GM21576 (cell line): ENCODE results near the gene MYH14.
"Not testable (repeated sequence)": the region's sequence is repeated elsewhere in the genome, so short reads cannot be mapped to it uniquely, and the experiment has no call there.

Source experiments
- ATAC-seq: cut with Tn5 transposase; IDR thresholded peaks from one replicate; pipeline ENCODE4 v1.9.1; 2021; ENCODE audit warnings: mild to moderate bottlenecking, moderate library complexity; ENCODE audit not compliant: unreplicated experiment

Gene MYH14

DNA sequence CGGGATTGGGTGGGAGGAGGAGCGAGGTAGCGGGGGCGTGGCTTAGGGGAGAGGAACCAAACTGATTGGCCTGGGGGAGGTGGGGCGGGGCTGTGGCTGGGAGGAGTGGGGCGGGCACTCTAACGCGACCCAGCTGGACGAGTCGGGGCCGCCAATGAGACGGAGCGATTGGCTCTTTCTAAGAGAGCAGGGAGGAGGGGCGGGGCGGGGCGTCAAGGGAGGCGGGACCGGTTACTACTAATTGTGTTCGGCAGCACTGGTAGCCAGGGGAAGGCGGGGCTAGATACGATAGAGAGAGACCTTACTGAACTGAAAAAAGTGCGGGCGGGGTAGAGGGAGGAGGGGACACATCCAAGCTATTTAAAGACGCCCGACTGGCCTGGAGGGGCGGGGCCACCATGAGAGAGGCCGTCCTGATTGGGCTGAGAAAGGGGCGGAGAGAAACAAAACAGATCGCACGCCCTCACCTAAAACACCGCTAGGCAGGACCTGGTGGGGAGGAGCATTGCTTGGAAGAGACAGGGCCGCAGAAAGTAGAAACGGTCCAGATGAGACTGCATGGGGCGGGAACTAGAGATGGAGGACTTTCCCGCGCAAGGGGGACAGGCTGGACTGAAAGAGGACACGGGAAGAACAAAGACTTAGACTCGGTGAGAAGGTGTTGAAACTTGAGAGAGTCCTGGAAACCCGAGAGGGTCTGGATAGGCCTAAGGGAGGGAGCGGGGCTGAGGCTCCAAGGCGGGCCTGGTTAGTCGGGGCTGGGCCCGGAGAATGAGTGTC, 125.9 kb downstream of the MYH14 start, which contains the start of gene KCNC3:
Gene KCNC3, minus strand, starts transcription at position 232 of the 780 bp plus-strand sequence. CDS start 295 bp downstream, outside the sequence.
- ATAC-seq: peak; percentile 48

DNA sequence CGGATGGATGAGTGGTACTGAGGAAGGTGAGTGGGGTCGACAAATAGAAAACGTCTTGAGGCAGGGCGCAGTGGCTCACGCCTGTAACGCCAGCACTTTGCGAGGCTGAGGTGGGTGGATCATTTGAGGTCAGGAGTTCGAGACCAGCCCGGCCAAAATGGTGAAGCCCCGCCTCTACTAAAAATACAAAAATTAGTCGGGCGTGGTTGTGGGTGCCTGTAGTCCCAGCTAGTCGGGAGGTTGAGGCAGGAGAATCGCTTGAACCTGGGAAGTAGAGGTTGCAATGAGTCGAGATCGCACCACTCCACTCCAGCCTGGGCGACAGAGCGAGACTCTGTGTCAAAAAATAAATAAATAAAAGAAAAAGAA, 126.5 kb downstream of the MYH14 start:
- not testable (repeated sequence) for ATAC-seq

DNA sequence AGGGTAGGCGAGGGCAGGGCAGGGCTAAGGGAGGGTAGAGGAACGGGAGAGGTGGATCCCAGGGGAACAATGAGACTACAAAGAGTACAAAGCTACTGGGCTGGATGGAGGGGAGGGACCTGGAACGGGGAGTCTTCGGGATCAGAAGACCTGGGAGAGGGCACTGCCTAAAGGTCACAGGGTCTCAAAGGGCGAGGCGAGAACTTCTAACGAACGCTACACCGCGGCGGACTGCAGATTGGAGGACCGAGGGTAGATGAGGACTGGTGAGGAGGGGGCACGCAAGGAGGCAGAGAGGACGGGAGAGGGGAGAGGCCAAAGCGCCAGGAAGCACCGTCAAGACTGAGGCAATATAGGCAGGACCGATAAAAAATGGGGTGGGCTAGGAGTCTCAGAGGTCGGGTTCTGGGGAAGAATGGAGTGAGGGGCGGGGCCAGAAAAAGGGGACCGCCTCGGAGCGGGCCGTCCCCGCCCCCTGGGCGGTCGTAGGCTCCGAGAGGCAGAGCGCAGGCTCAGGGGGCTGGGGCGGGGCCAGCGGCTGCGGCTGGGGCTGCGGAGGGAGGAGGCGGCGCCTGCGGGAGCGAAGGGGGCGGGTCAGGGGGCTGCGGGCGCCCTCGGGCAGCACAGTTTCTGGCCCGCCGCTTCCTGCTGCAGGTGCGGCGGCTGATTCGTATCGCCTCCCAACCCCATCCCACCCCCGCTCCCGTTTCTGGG, 127.1 kb downstream of the MYH14 start:
- peak; percentile 24 for ATAC-seq

DNA sequence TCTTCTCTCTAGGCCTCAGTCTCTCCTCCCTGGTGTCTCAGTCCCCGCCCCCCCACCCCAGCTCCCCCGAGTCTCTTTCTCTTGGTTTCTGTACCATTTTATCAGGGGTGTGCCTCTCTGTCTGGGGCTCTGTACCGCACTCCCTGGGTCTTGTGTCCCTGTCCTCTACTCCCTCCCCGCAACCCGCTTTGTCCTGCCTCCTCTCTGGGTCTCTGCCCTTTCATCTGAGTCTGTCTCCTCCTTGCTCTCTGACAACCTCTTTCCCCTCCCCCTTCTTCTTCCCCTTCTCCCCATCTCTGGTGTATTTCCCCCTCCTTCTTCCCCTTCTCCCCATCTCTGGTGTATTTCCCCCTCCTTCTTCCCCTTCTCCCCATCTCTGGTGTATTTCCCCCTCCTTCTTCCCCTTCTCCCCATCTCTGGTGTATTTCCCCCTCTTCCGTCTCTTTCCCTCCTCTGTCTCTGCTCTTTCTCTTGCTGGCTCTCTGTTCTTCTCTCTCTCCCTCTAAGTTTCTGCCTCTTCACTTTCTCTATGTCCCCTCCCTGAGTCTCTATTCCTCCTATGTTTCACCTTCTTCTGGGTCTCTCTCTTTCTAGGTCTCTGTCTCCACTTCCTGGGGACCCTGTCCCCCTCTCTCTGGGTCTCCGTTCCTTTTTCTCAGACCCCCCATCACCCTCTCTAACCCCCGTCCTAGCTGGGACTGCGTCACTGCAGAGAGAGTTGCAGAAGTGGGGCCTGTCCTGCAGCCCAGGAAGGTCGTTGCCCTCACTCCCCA, 128.0 kb downstream of the MYH14 start:
- no peak for ATAC-seq

DNA sequence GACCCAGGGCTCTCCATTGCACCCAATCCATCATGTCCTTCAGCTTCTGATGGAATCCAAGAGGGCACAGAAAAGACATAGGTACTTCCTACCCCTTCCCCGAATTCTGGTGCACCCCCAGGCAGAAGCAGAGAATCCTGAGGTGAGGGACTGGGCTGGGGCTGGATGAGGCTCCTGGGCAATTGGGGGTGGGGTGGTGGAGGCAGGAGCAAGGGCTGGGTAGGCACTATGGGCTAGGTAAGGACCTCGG, 128.5 kb downstream of the MYH14 start:
- no peak for ATAC-seq

DNA sequence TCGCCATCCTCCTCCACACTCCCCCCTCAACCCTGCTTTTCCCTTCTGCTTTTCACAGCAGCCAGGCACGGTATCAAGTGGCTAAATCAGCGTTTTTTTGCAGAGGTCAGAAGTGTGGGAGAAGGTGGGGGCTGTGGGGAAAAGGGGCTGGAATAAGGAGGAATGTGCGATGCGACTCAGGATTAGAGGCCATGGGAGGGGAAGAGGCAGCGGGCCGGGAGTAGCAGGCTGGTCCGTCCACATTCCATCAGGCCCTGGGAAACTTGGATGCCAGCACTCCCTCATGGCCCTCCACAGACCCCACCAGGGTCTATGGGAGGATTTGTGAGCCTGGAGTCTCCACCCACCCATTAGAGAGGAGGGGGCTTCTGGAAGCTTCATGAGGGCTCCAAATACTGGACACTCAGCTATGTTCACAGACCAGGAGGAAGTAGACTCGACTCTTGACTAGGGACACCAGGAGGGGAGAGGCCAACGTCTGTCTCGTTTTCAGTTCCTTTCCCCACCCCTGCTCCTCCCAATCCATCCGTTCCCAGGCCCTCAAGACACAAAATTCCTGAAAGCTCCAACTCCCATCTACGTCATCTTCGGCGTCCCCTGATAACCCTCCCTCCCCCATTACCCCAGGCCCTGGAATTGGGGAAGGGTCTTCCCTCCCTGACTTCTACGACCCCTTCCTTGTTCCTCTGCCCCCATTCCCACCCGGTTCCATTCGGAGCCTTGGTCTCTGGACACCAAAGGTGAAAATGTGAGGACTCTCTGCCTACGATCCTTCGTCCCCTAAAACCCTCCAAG, 129.0 kb downstream of the MYH14 start:
- no peak for ATAC-seq

DNA sequence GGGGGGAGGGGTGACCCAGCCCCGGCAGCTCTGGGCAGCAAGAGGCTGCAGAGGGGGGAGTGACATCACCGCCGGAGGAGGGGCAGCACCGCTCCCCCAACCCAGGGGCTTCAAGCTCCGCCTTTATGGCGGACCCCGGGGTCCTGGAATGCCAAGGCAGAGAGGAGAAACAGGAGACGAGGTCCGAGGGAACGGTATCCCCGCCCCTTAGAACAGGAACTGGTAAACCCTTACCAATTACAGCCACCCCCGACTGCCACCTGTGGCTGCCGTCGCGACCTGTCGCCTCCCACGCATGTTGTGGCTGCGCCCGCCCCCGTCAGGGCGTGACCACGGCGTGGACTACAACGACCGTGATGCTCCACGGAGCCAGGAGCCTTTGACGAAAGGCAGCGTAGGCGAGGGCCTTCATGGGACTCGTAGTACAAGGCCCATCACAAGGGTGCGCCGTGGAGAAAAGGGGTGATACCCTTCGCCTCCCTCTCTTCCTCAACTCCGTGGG, 129.9 kb downstream of the MYH14 start:
- ATAC-seq: no peak

DNA sequence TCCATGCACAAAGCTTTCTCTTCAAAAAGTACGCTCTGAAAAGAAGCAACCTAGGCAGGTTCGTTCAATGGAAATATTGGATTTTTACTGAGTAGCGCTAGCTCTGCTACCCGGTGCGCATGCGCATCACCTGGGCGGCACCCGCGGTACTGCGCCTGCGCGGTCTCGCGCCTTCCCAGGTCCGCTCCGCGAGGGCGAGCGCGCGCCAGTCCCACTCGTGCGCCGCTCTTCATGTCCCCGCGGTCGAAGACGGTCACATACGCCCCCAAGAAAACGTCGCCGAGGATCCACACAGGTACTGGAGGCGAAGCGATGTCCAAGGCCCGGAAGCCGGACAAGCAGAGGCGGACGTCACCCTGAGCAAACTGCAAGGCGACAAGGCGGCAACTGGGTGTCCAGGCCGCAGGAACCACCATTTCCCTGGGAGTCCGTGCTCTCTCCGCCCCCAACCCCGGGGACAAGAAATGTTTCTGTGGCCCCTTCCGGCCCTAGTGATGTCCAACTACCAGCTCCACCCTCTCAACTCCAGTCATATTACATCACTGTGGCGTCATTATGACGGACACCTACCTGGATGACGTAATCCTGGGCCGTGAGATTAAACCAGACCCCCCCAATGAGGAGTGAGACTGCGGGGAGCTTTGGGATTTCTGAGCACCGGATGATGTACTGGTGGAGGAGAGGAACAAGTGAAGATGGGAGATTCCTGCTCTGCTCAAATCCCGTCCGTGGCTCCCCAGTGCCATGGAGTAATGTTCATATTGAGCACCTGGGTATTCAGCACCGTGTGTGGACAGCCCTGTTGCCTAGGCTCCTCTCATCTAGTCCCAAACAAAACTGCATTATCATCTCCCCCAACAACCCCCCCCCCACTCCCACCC, 130.6 kb downstream of the MYH14 start:
- no peak for ATAC-seq

DNA sequence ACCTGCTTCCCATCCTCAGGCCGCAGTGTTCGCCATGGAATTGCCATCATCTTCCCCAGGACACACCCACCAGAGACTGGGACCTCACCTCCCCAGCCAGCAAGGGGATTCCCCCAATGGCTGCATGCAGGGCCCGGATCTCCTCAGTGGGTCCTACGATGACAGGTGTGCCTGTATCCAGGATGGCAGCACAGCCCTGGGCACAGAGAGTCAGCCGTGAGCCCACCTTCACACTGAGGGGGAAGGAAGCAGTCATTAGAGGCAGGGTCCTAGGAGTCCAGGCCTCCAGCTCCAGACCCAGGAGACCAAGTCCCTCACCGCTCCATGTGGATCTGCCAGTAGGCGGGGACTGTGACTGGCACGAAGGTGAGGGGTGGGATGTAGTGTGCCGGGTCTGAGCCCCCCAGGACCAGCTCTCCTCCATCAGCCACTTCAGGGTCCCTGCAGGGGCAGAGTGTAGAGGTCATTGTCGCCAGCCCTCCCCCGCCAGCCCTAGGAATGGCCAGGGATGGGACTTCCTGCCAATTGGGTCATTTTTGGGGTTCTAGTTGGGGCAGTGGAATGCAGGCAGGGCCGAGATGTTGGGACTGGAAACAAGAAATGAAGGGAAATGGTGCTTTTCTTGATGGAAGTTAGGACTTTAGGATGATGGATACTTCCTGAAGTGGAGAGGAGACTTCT, 131.5 kb downstream of the MYH14 start:
- ATAC-seq: no peak

DNA sequence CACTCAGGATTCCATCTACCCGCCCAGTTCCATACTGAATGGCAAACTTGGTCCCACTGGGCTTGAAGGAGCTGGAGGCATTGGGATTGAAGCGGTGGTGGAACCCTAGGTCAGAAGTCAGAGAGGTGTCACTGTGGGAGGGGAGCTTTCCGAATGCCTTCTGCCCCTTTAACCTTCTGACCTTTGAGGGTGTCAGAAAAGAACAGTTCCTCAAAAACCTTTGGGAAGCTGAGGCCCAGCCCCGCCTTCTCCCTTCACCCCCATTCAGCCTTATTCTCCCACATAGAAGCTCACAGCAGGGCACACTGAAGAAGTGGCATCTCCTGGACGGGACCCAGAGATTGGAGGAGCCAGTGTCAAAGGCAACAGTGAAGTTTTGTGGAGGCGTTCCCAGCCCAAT, 133.6 kb downstream of the MYH14 start:
- ATAC-seq: not testable (repeated sequence)

DNA sequence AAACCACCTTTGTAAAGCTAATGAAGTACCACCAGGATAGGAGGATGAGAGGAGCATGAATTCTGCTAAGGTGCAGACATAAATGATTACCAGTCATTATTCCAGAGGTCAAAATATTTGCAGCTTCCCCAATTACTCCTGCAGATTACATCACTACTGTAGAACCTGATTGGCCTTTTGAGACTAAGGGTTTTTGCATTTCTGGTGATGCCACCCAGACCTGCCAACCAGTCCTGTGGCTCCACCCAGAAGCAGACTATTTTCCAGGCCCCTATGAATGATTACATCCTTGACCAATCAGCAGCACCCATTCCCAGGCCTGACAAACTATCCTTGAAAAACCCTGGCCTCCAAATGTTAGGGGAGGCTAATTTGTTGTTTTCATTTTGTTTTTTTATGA, 136.9 kb downstream of the MYH14 start:
- no peak for ATAC-seq

DNA sequence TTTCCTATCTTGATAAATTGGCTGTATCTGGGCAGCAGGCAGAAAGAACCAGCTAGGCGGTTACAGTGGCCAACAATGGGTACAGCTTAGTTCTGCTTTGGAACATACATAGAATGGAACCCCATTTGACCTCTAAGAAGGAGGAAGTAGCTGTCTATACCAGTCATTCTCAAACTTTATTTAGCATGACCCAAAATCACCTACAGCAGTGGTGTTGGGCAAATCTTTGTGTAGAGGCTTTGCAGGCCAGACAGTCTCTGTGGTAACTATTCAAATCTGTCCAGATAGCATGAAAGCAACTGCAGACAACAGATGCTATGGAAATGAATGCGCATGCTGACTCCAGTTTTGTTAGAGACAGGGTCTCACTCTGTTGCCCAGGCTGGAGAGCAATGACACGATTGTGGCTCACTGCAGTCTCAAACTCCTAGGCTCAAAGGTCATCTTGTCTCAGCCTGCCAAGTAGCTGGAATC, 137.7 kb downstream of the MYH14 start:
- ATAC-seq: peak; percentile 49

DNA sequence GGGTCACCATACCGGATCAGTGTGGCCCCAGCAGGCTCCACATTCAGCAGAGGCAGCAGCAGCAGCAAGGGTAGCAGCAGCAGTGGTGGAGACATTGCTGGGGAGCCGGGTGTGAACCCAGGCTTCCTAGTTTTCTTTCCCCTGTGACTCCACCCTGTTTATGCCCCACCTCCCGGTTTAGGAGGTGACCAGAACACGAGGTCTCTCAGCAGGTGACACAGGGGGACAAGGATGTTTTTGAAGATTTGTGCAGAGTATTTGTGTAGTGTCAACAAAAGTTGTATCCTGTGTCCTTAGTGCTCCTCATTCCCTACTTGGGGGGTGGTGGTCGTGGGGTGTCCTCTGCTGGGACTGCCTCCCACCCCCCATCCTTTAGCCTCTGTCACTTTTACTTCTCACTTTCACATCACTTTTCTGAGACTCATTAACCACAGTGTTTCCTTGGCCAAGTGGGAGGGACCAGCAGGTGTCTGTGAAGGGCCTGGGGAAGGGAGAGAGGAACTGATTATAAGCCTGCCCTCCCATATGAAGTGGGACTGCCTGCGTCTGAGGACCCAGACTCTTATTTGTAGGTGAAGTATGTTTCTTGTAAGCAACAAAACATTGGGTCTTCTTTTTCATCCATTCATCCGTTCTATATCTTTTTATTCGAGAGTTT, 141.4 kb downstream of the MYH14 start:
- ATAC-seq: peak; percentile 53

DNA sequence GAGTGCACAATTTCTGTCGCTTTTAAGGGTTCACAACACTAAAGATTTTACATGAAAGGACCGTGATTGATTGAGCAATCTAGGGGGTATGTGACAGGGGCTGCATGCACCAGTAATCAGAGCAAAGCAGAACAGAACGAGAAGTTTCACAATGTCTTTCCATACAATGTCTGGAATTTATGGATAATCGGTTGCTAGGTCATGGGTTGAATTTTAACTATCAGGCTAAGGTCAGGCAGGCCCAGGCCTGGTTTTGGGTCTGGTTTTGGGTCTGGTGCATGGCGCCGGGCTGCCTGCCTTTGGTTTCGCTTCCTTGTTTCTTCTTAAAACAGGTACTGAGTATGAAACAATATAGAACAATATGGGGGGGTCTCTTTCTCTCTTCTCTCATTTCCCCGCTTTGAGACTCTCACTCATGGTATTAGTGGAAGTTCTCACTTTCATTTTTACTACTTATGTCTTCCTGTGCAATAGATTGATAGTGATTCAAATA, 143.7 kb downstream of the MYH14 start:
- ATAC-seq: peak; percentile 39

DNA sequence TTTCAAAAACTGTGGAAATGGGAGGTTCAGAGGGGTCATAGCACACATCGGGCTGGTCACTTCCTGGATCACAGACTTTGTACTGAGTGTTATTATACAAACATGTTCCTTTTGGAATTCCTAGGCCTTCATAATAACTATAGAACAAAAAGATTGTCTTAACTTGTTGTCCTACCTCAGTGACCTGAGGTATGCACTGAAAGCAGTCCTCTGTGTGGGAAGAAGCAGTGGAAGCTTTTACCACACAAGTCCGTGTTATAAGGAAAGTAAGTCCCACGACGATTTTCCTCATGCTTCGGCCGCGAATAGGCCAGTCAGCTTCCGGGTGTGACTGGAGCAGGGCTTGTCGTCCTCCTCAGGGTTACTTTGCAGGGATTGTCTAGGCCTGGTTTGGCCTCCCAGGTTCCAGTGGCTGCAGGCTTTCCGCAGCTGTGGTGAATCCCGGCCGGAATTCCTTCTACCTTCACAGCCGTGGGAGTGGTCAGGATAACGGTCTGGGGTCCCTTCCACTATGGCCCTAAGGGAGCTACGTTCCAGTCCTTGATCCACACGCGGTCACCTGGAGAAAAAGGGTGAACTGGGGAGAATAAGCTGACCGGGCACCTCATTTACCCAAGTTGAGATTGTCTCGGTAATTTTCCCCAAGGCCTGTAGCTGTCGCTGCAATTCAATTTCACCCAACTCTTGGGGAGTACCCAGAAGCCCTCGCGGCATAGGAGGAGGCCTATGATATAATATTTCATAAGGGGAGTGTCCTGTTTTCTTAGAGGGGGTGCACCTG, 146.0 kb downstream of the MYH14 start:
- ATAC-seq: no peak

DNA sequence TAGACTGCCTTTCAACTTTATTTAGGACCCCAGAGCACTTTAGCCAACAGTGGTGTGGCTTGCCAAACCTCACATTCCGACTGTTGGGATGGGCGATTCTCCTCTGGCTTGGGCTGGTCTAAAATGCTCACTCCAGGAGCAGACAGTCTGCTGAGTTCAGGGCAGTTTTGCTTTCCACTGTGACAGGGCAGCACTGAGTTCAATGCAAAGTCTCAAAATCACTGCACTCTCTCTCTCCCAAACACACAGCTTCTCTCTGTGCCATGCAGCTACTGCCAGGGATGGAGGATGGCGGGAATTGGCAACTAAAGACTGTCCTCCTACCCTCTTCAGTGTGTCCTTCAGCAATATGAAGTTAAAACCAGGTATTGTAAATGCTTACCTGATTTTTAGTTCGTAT, 148.8 kb downstream of the MYH14 start:
- no peak for ATAC-seq

DNA sequence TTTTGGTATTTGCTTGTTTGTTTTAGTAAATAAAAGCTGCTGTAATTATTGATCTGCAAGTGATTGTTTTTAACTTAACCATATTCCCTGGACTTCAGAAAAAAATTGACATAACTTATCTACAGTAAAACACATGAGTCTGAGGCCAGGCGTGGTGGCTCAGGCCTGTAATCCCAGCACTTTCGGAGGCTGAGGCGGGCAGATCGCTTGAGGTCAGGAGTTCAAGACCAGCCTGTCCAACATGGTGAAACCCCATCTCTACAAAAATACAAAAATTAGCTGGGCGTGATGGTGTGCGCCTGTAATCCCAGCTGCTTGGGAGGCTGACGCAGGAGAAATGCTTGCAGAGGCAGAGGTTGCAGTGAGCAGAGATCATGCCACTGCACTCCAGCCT, 150.1 kb downstream of the MYH14 start:
- not testable (repeated sequence) for ATAC-seq

DNA sequence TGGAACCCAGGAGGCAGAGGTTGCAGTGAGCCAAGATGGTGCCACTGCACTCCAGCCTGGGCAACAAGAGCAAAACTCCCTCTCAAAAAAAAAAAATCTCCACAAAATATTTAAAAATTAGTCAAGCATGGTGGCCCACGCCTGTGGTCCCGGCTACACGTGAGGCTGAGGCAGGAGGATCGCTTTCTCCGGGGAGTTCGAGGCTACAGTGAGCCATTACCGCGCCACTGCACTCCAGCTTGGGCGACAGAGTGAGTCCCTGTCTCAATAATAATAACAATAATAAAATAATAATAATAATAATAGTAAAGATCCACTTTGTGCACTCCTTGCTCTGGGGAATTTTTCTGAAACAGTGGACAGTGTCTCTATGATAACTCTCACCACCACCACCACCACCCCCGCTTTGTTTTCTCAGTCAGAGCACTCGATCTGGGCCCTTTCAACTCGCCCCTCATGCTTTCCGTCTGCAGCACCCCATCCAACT, 153.3 kb downstream of the MYH14 start:
- ATAC-seq: no peak
